Type B pancreatic cell (in vitro differentiated cells): ENCODE data around the gene CARD9. TPM values are rescaled to one million over a fixed set of nuclear protein-coding genes. Genes with fewer than 3 reads are reported as not detected.
"Not testable (repeated sequence)": the region's sequence is repeated elsewhere in the genome, so short reads cannot be mapped to it uniquely, and the experiment has no call there.

ENCODE experiments used
- DNase-seq: peaks from one replicate; pipeline ENCODE4 v3.0.0; 2021; ENCODE audit warnings: mixed read lengths; ENCODE audit not compliant: unreplicated experiment; ENCODE audit errors: extremely low spot score
- H3K27ac Mint-ChIP-seq: 2 replicates; pipeline ENCODE4 v1.8.0; 2021; ENCODE audit warnings: mild to moderate bottlenecking, mixed read lengths
- H3K27me3 Mint-ChIP-seq: 2 replicates; pipeline ENCODE4 v1.8.0; 2021; ENCODE audit warnings: mixed read lengths
- H3K36me3 Mint-ChIP-seq: 2 replicates; pipeline ENCODE4 v1.8.0; 2021; ENCODE audit warnings: mixed read lengths
- H3K4me1 Mint-ChIP-seq: one replicate; pipeline ENCODE4 v1.8.0; 2021; ENCODE audit warnings: mixed read lengths; ENCODE audit not compliant: unreplicated experiment
- H3K4me3 Mint-ChIP-seq: 2 replicates; pipeline ENCODE4 v1.8.0; 2021; ENCODE audit warnings: mild to moderate bottlenecking, mixed read lengths
- H3K9me3 Mint-ChIP-seq: 2 replicates; pipeline ENCODE4 v1.8.0; 2021; ENCODE audit warnings: mixed read lengths
- CTCF ChIP-seq: fragments of 200-600 bp; sonication (generic); conservative IDR thresholded peaks from 2 replicates; pipeline ENCODE4 v1.5.0; 2021; ENCODE audit warnings: antibody characterized with exemption, mild to moderate bottlenecking
- total RNA-seq: library from RNA; stranded (reverse); gene quantifications from 2 replicates; pipeline ENCODE4 v1.2.1, GENCODE V29; 2021; ENCODE audit warnings: low replicate concordance

The CARD9 gene
- total RNA-seq, 1 donor from 2014 or later, result 2.6 TPM

- no peak overlapping the region for H3K4me3 Mint-ChIP-seq
- H3K36me3 Mint-ChIP-seq, result no peaks in the 10 kb centered on the region
- TF ChIP-seq CTCF, result no peak
- peak overlapping the region; percentile 67 for H3K27ac Mint-ChIP-seq
- H3K27me3 Mint-ChIP-seq, result no peaks in the 10 kb centered on the region
- no peaks in the 10 kb centered on the region for H3K9me3 Mint-ChIP-seq
- H3K4me1 Mint-ChIP-seq, result no peaks in the 10 kb centered on the region
- DNase-seq, result no peak
Observed at GRCh38 chr9:136354592-136355085, 18.8 kb downstream of the CARD9 start.

GRCh38 chr9:136353757-136354488 lies 19.5 kb downstream of the CARD9 start:
- H3K36me3 Mint-ChIP-seq, result no peaks in the 10 kb centered on the region
- no peak for DNase-seq
- H3K9me3 Mint-ChIP-seq, result no peaks in the 10 kb centered on the region
- no peaks in the 10 kb centered on the region for H3K4me1 Mint-ChIP-seq
- no peaks in the 10 kb centered on the region for H3K27me3 Mint-ChIP-seq
- TF ChIP-seq CTCF, result no peak
- H3K4me3 Mint-ChIP-seq, result no peak overlapping the region
- peak overlapping the region; percentile 67 for H3K27ac Mint-ChIP-seq

- no peaks in the 10 kb centered on the region for H3K9me3 Mint-ChIP-seq
- H3K36me3 Mint-ChIP-seq, result no peaks in the 10 kb centered on the region
- H3K27me3 Mint-ChIP-seq, result no peaks in the 10 kb centered on the region
- no peak for DNase-seq
- H3K27ac Mint-ChIP-seq, result no peak overlapping the region
- H3K4me3 Mint-ChIP-seq, result no peak overlapping the region
- H3K4me1 Mint-ChIP-seq, result no peaks in the 10 kb centered on the region
- TF ChIP-seq CTCF, result no peak
Observed at GRCh38 chr9:136353088-136353487, 20.4 kb downstream of the CARD9 start.

- Mint-ChIP-seq H3K27ac (no peak overlapping the region), H3K36me3 (no peaks in the 10 kb centered on the region), H3K4me1 (no peaks in the 10 kb centered on the region), H3K4me3 (no peak overlapping the region), H3K27me3 (no peaks in the 10 kb centered on the region), H3K9me3 (no peaks in the 10 kb centered on the region)
- DNase-seq, result no peak
- TF ChIP-seq CTCF, result no peak
Observed at GRCh38 chr9:136352682-136353081, 20.8 kb downstream of the CARD9 start.

GRCh38 chr9:136351868-136352267 lies 21.6 kb downstream of the CARD9 start:
- H3K4me1 Mint-ChIP-seq, H3K36me3 Mint-ChIP-seq, DNase-seq, H3K27ac Mint-ChIP-seq, H3K4me3 Mint-ChIP-seq, H3K9me3 Mint-ChIP-seq, H3K27me3 Mint-ChIP-seq: not testable (repeated sequence)

- H3K4me1 Mint-ChIP-seq, result no peaks in the 10 kb centered on the region
- no peak for TF ChIP-seq CTCF
- no peaks in the 10 kb centered on the region for H3K27me3 Mint-ChIP-seq
- H3K36me3 Mint-ChIP-seq, result no peaks in the 10 kb centered on the region
- no peak overlapping the region for H3K4me3 Mint-ChIP-seq
- no peak overlapping the region for H3K27ac Mint-ChIP-seq
- no peak for DNase-seq
- H3K9me3 Mint-ChIP-seq, result no peaks in the 10 kb centered on the region
Observed at GRCh38 chr9:136351252-136351800, 22.1 kb downstream of the CARD9 start.
